K562 (cell line): ENCODE measurements around the gene TMEM242. TPM values are rescaled to one million over a fixed set of nuclear protein-coding genes. Genes with fewer than 3 reads are reported as not detected.

Experiments used
- ATAC-seq: fragments of 200-7000 bp; cut with Tn5 transposase; 3 replicates; pipeline ENCODE4 v1.9.1; 2020; ENCODE audit warnings: moderate library complexity
- BruUV-seq: library from RNA; stranded (reverse); fragments of 400-500 nt; replicated peaks from 2 replicates; lab custom pipeline; 2021; lab: Mats Ljungman, UMichigan
- CTCF ChIA-PET: fragments of 300-600 bp; formaldehyde crosslinking; extraction: SDS; loops from one replicate; lab custom pipeline; 2021; ENCODE audit warnings: low intra/inter-chr PET ratio; lab: Yijun Ruan, JAX
- POLR2A ChIA-PET: fragments of 300-600, 350-650 bp; sonication (Branson Sonifier 250); formaldehyde crosslinking; extraction: SDS; loops from one replicate; lab custom pipeline; 2021; ENCODE audit warnings: antibody characterized with exemption, inconsistent platforms; lab: Yijun Ruan, JAX
- DNase-seq, 4 experiments: peaks; one replicate each; pipeline versions ENCODE4 v3.0.0 to v3.0.0-alpha.2; 2011 to 2018; ENCODE audit warnings: low spot score in 3 of 4, mixed read lengths in 3 of 4; ENCODE audit errors: extremely low read depth in 1 of 4
- FAIRE-seq: peaks from 2 replicates; lab custom pipeline; 2011; peaks lifted over from hg19 to GRCh38; lab: Jason Lieb, UNC
- H2AFZ ChIP-seq: 2 replicates; pipeline ENCODE4 v1.6.0; 2011; ENCODE audit warnings: low read depth, low read length, control low read depth, inconsistent platforms
- H3K27ac ChIP-seq: fragments of 200-600 bp; 3 replicates; pipeline ENCODE4 v1.8.0; 2011; ENCODE audit warnings: low read depth, mild to moderate bottlenecking, control low read depth, inconsistent platforms, low read length, moderate library complexity, mixed read lengths; ENCODE audit errors: extremely low read depth
- H3K27me3 ChIP-seq, 2 experiments: fragments of 300-600 bp in 1 of 2; 2 replicates in 1 of 2; 3 replicates in 1 of 2; pipeline versions ENCODE4 v1.6.0 to v1.8.0; 2011; ENCODE audit warnings: inconsistent platforms in 2 of 2, low read length in 2 of 2, mild to moderate bottlenecking in 1 of 2, mixed read lengths in 1 of 2, moderate library complexity in 1 of 2; ENCODE audit not compliant: control insufficient read depth in 2 of 2, insufficient read depth in 2 of 2
- H3K36me3 ChIP-seq: fragments of 300-600 bp; 3 replicates; pipeline ENCODE4 v1.8.0; 2011; ENCODE audit warnings: mild to moderate bottlenecking, low read length, inconsistent platforms; ENCODE audit not compliant: control insufficient read depth, insufficient read depth
- H3K4me1 ChIP-seq, 2 experiments: fragments of 200-600 bp in 1 of 2; replicated peaks in 1 of 2; 2 replicates in 1 of 2; 3 replicates in 1 of 2; pipeline versions ENCODE4 v1.5.1 to v1.8.0; 2011; ENCODE audit warnings: inconsistent platforms in 2 of 2, low read length in 2 of 2, mild to moderate bottlenecking in 1 of 2, mixed read lengths in 1 of 2, moderate library complexity in 1 of 2; ENCODE audit not compliant: control insufficient read depth in 2 of 2, insufficient read depth in 2 of 2
- H3K4me2 ChIP-seq: 2 replicates; pipeline ENCODE4 v1.6.1; 2011; ENCODE audit warnings: low read length, control low read depth, inconsistent platforms, mixed read lengths; ENCODE audit not compliant: insufficient read depth
- H3K4me3 ChIP-seq: fragments of 200-600 bp; sonication (generic), shearing (Covaris generic); 2 replicates; pipeline ENCODE4 v1.5.1; 2016; ENCODE audit warnings: control low read depth, inconsistent platforms
- H3K79me2 ChIP-seq: fragments of 200-600 bp; 3 replicates; pipeline ENCODE4 v1.8.0; 2011; ENCODE audit warnings: low read length, inconsistent platforms; ENCODE audit not compliant: control insufficient read depth, insufficient read depth
- H3K9ac ChIP-seq, 2 experiments: 2 replicates each; pipeline versions ENCODE4 v1.6.0 to v1.6.1; 2011; ENCODE audit warnings: low read depth in 2 of 2, low read length in 2 of 2, control low read depth in 1 of 2, inconsistent platforms in 1 of 2, mild to moderate bottlenecking in 1 of 2, mixed read lengths in 1 of 2; ENCODE audit not compliant: insufficient read depth in 1 of 2
- H3K9me1 ChIP-seq: one replicate; pipeline ENCODE4 v1.6.0; 2011; ENCODE audit warnings: inconsistent platforms, mild to moderate bottlenecking, low read length, moderate library complexity; ENCODE audit not compliant: control insufficient read depth, insufficient read depth
- H3K9me3 ChIP-seq: replicated peaks from 2 replicates; pipeline ENCODE4 v1.5.1; 2011; ENCODE audit warnings: low read depth, low read length, inconsistent platforms; ENCODE audit not compliant: control insufficient read depth, insufficient read depth
- H4K20me1 ChIP-seq: replicated peaks from 2 replicates; pipeline ENCODE4 v1.6.1; 2011; ENCODE audit warnings: low read length, inconsistent platforms, mixed read lengths; ENCODE audit not compliant: control insufficient read depth, insufficient read depth
- ARID3A ChIP-seq: IDR thresholded peaks from 2 replicates; pipeline ENCODE4 v1.6.1; 2012; ENCODE audit warnings: low read depth, low read length, improper control_type of control experiment, borderline replicate concordance
- BRCA1 ChIP-seq, 2 experiments: fragments of 450-650 bp in 1 of 2; sonication (generic) in 1 of 2; formaldehyde crosslinking in 1 of 2; IDR thresholded peaks; 2 replicates each; pipeline versions ENCODE4 v1.5.0 to v1.6.1; 2017 to 2020; ENCODE audit warnings: mild to moderate bottlenecking in 1 of 2, missing genetic modification reagents in 1 of 2
- C11orf30 ChIP-seq: fragments of 450-650 bp; IDR thresholded peaks from 2 replicates; pipeline ENCODE4 v1.6.1; 2016; ENCODE audit warnings: low read depth, mild to moderate bottlenecking
- CEBPG ChIP-seq, 3 experiments: fragments of 200-800 bp in 1 of 3; sonication (Bioruptor generic) in 1 of 3; sonication (generic) in 1 of 3; formaldehyde crosslinking in 1 of 3; IDR thresholded peaks in 2 of 3; conservative IDR thresholded peaks in 1 of 3; 2 replicates each; pipeline versions ENCODE4 v1.6.1 to v1.8.0; 2016 to 2022; ENCODE audit warnings: missing compliant biosample characterization in 2 of 3, missing genetic modification characterization in 2 of 3, mild to moderate bottlenecking in 1 of 3, missing genetic modification reagents in 1 of 3
- FOS ChIP-seq: IDR thresholded peaks from 3 replicates; pipeline ENCODE4 v1.6.1; 2011; ENCODE audit not compliant: insufficient read length; ENCODE audit errors: extremely low read depth
- FOXK1 ChIP-seq: sonication (generic); formaldehyde crosslinking; IDR thresholded peaks from 2 replicates; pipeline ENCODE4 v1.8.0; 2022; ENCODE audit warnings: missing genetic modification reagents, mild to moderate bottlenecking, borderline replicate concordance
- GABPB1 ChIP-seq: sonication (generic); formaldehyde crosslinking; IDR thresholded peaks from 2 replicates; pipeline ENCODE4 v1.8.0; 2022; ENCODE audit warnings: mild to moderate bottlenecking, missing genetic modification reagents
- JUND ChIP-seq, 2 experiments: IDR thresholded peaks; 2 replicates in 1 of 2; 3 replicates in 1 of 2; pipeline ENCODE4 v1.6.1; 2011; ENCODE audit warnings: borderline replicate concordance in 2 of 2, low read depth in 2 of 2, low read length in 2 of 2, improper control_type of control experiment in 1 of 2, missing biosample characterization in 1 of 2, missing genetic modification characterization in 1 of 2, missing genetic modification reagents in 1 of 2
- L3MBTL2 ChIP-seq: fragments of 450-650 bp; IDR thresholded peaks from 2 replicates; pipeline ENCODE4 v1.6.1; 2016; ENCODE audit warnings: mild to moderate bottlenecking, moderate library complexity
- MAX ChIP-seq: sonication (generic); formaldehyde crosslinking; IDR thresholded peaks from 2 replicates; pipeline ENCODE4 v1.9.0; 2022; ENCODE audit warnings: mild to moderate bottlenecking, missing genetic modification reagents
- MED1 ChIP-seq: sonication (generic); formaldehyde crosslinking; IDR thresholded peaks from 2 replicates; pipeline ENCODE4 v1.8.1; 2023; ENCODE audit warnings: missing genetic modification reagents, borderline replicate concordance
- NR0B1 ChIP-seq: fragments of 450-650 bp; IDR thresholded peaks from one replicate; pipeline ENCODE4 v1.6.1; 2018; ENCODE audit warnings: mild to moderate bottlenecking, moderate library complexity; ENCODE audit not compliant: partially characterized antibody
- PML ChIP-seq: IDR thresholded peaks from 2 replicates; pipeline ENCODE4 v1.6.1; 2012; ENCODE audit warnings: low read length, inconsistent platforms
- ZBTB17 ChIP-seq: fragments of 450-650 bp; formaldehyde crosslinking; IDR thresholded peaks from 2 replicates; pipeline ENCODE4 v1.4.0; 2020; ENCODE audit warnings: mild to moderate bottlenecking
- ZBTB33 ChIP-seq: sonication (generic); formaldehyde crosslinking; IDR thresholded peaks from 2 replicates; pipeline ENCODE4 v1.8.1; 2023; ENCODE audit warnings: mild to moderate bottlenecking, missing genetic modification reagents
- WGBS: fragments of 100-300 bp; shearing (Covaris generic); methylation state at CpG from one replicate; pipeline ENCODE4 v1.1.6; 2016; ENCODE audit warnings: low coverage, mixed read lengths; ENCODE audit not compliant: insufficient coverage; ENCODE audit errors: missing lambda C conversion rate; 5-methylcytosine and 5-hydroxymethylcytosine counted together
- in situ Hi-C: fragments of 300-500 bp; cut with MboI; formaldehyde crosslinking; loops from 4 replicates; pipeline ENCODE4 v1.15.0; 2018; ENCODE audit warnings: inconsistent platforms, mixed read lengths
- intact Hi-C: fragments of 100-400 bp; cut with micrococcal nuclease; formaldehyde crosslinking; loops from 2 replicates; pipeline ENCODE4 v1.14.2; 2022
- polyA plus RNA-seq, 8 experiments: library from polyadenylated mRNA; depleted of rRNA in 4 of 8; stranded (reverse) in 5 of 8; unstranded in 3 of 8; fragments of >200 nt; fragmentation: Nextera tagmentation in 2 of 8; fragmentation: Illumina TruSeq in 1 of 8; extraction: Ambion mirVana in 2 of 8; extraction: Trizol in 1 of 8; gene quantifications; 2 replicates each; pipeline versions ENCODE4 v1.2.1 to v1.2.3, GENCODE V29; 2011 to 2014; ENCODE audit warnings: inconsistent platforms in 1 of 8, missing spikeins in 1 of 8
- total RNA-seq, 7 experiments: library from RNA; depleted of rRNA in 6 of 7; stranded (reverse); fragments of >200 nt in 6 of 7; fragmentation: Illumina TruSeq in 2 of 7; extraction: Trizol in 2 of 7; gene quantifications; 2 replicates each; pipeline versions ENCODE4 v1.2.1 to v1.2.3, GENCODE V29; 2011 to 2021; ENCODE audit warnings: low replicate concordance in 1 of 7

The TMEM242 gene
- total and polyA plus RNA-seq, 9 of the 15 experiments (the other 6 are each of a cell fraction or from before 2014, with no cell fraction given), result 9.5 to 35.3 (median 16.5) TPM

- intact Hi-C loops, result no loop called here
- WGBS, result 78% methylated on average over 21 of the region's 21 CpGs
- Histone ChIP-seq H2AFZ (peak overlapping the region; percentile 61), H3K27me3 (peaks cover 6 to 8% of the 10 kb centered on the region in 2 experiments; a peak in 2 of 5 replicates), H4K20me1 (no peaks in the 10 kb centered on the region), H3K9me3 (no peaks in the 10 kb centered on the region), H3K4me3 (no peak overlapping the region), H3K36me3 (no peaks in the 10 kb centered on the region), H3K9me1 (no peaks in the 10 kb centered on the region), H3K4me2 (no peak overlapping the region), H3K79me2 (no peaks in the 10 kb centered on the region), H3K4me1 (peaks cover 8 to 25% of the 10 kb centered on the region in 2 experiments; a peak in 3 of 5 replicates), H3K27ac (no peak overlapping the region), H3K9ac (peak overlapping the region in 1 of 2 experiments; percentile 37; a peak in 2 of 4 replicates)
- no peak for ATAC-seq
- no TSS peak for BruUV-seq
- in situ Hi-C loops, result no loop called here
- no peak for FAIRE-seq
- DNase-seq, result no peak
- CTCF ChIA-PET, result no interaction called here
- POLR2A ChIA-PET, result interaction anchor here (0.7 to 1.9 kb wide), 2 partner anchors 14 to 17 kb away, joined by 3 to 6 read pairs; no protein-coding TSS in a partner anchor
- TF ChIP-seq ZBTB33 (CRISPR knock-in tag), result peak; percentile 61
- no peak for TF ChIP-seq PML
- TF ChIP-seq FOS, result no peak
- TF ChIP-seq FOXK1, result no peak
- TF ChIP-seq L3MBTL2, result peak; percentile 42; the same call in 1 of the 2 replicates
- peak; percentile 64; the same call in 1 of the 2 replicates for TF ChIP-seq MAX (CRISPR knock-in tag)
- TF ChIP-seq ARID3A, result no peak
- no peak for TF ChIP-seq NR0B1
- peak; percentile 26; the same call in 1 of the 2 replicates for TF ChIP-seq CEBPG (CRISPR knock-in tag; IDR thresholded peaks at IDR 0.05)
- TF ChIP-seq CEBPG (tag; conservative IDR thresholded peaks at IDR 0.05 in 1 of 2, IDR thresholded peaks at IDR 0.05 in 1 of 2), result no peak
- TF ChIP-seq C11orf30, result no peak
- no peak for TF ChIP-seq ZBTB17
- no peak for TF ChIP-seq BRCA1 (IDR thresholded peaks at IDR 0.05)
- no peak for TF ChIP-seq BRCA1 (CRISPR knock-in tag; IDR thresholded peaks at IDR 0.05)
- TF ChIP-seq GABPB1 (CRISPR knock-in tag), result 0 out of 2 replicates have a peak, but pooled peaks have one; percentile 31
- TF ChIP-seq MED1, result no peak
- no peak for TF ChIP-seq JUND (IDR thresholded peaks at IDR 0.05; ENCODE audit: borderline replicate concordance, low read depth, low read length)
- no peak for TF ChIP-seq JUND (tag; IDR thresholded peaks at IDR 0.05; ENCODE audit: borderline replicate concordance, low read depth, low read length)
These were observed 77.2 kb downstream of the TMEM242 start for GRCh38 chr6:157246048-157246630.
